Calu3 (cell line): ENCODE results near the gene SLCO2A1. TPM values are rescaled to one million over a fixed set of nuclear protein-coding genes. Genes with fewer than 3 reads are reported as not detected.

Experiments
- BruUV-seq: library from RNA; stranded (reverse); fragments of 400-500 nt; replicated peaks from 2 replicates; lab custom pipeline; 2021; lab: Mats Ljungman, UMichigan
- CTCF ChIA-PET: fragments of 300-600 bp; sonication (Branson Sonifier 250); formaldehyde crosslinking; loops from one replicate; lab custom pipeline; 2022; ENCODE audit warnings: antibody characterized with exemption; lab: Charles Lee
- DNase-seq: peaks from one replicate; pipeline ENCODE4 v3.0.0; 2022
- H3K27ac Mint-ChIP-seq: one replicate; pipeline ENCODE4 v1.8.0; 2022; ENCODE audit warnings: mixed read lengths; ENCODE audit not compliant: unreplicated experiment
- H3K27me3 Mint-ChIP-seq: one replicate; pipeline ENCODE4 v1.8.0; 2022; ENCODE audit warnings: mixed read lengths; ENCODE audit not compliant: unreplicated experiment
- H3K36me3 Mint-ChIP-seq: one replicate; pipeline ENCODE4 v1.8.0; 2022; ENCODE audit warnings: mild to moderate bottlenecking, moderate library complexity, mixed read lengths; ENCODE audit not compliant: insufficient read depth, unreplicated experiment
- H3K4me1 Mint-ChIP-seq: one replicate; pipeline ENCODE4 v1.8.0; 2022; ENCODE audit warnings: mild to moderate bottlenecking, low read depth, mixed read lengths; ENCODE audit not compliant: unreplicated experiment
- H3K4me3 Mint-ChIP-seq: one replicate; pipeline ENCODE4 v1.8.0; 2022; ENCODE audit warnings: mild to moderate bottlenecking, low read depth, moderate library complexity, mixed read lengths; ENCODE audit not compliant: unreplicated experiment
- H3K9me3 Mint-ChIP-seq: one replicate; pipeline ENCODE4 v1.8.0; 2022; ENCODE audit warnings: low read depth, mixed read lengths; ENCODE audit not compliant: unreplicated experiment
- intact Hi-C: fragments of 100-400 bp; cut with micrococcal nuclease; formaldehyde crosslinking; loops from one replicate; pipeline ENCODE4 v1.10.0; 2022; ENCODE audit not compliant: unreplicated experiment
- total RNA-seq: library from RNA; stranded (reverse); gene quantifications from 2 replicates; pipeline ENCODE4 v1.2.3, GENCODE V29; 2022
- TF ChIP-seq, protein P1 (sequence below): fragments of 200-600 bp; IDR thresholded peaks from one replicate; pipeline ENCODE4 v1.8.0; 2022; ENCODE audit warnings: antibody characterized with exemption; ENCODE audit not compliant: unreplicated experiment

The SLCO2A1 gene
- total RNA-seq, 1 experiment from 2014 or later: not detected

DNA sequence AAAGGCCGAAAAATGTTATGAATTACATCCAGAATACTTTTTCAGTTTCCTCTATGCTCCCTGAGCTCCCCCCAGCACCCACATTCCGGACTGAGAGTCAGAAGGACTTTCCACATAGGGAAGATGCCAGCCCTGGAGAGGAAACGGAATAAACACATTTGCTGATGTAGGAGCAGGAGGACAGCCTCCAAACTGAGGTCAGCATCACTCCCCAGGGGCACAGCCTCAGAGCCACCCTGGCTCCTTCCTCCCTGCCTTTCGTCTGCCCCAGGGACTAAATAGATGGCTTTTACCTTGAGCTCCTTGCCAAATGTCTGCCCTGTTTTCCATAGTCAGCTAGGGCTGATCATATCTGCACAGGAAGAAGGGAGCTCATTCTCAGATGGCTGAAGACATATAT, 22.6 kb upstream of the SLCO2A1 start:
- BruUV-seq: no TSS peak
- intact Hi-C loops: no loop called here
- H3K36me3 Mint-ChIP-seq: no peaks in the 10 kb centered on the region
- H3K27me3 Mint-ChIP-seq: peaks cover 54% of the 10 kb centered on the region
- H3K4me1 Mint-ChIP-seq: peaks cover 9% of the 10 kb centered on the region
- H3K4me3 Mint-ChIP-seq: no peak overlapping the region
- H3K9me3 Mint-ChIP-seq: no peaks in the 10 kb centered on the region
- no peak for DNase-seq
- CTCF ChIA-PET: interaction anchor here (0.7 to 0.8 kb wide), 2 partner anchors 11 to 14 kb away, joined by 3 to 5 read pairs; no protein-coding TSS in a partner anchor
- TF ChIP-seq, protein P1, sequence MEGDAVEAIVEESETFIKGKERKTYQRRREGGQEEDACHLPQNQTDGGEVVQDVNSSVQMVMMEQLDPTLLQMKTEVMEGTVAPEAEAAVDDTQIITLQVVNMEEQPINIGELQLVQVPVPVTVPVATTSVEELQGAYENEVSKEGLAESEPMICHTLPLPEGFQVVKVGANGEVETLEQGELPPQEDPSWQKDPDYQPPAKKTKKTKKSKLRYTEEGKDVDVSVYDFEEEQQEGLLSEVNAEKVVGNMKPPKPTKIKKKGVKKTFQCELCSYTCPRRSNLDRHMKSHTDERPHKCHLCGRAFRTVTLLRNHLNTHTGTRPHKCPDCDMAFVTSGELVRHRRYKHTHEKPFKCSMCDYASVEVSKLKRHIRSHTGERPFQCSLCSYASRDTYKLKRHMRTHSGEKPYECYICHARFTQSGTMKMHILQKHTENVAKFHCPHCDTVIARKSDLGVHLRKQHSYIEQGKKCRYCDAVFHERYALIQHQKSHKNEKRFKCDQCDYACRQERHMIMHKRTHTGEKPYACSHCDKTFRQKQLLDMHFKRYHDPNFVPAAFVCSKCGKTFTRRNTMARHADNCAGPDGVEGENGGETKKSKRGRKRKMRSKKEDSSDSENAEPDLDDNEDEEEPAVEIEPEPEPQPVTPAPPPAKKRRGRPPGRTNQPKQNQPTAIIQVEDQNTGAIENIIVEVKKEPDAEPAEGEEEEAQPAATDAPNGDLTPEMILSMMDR: no peak
- H3K27ac Mint-ChIP-seq: no peak overlapping the region

DNA sequence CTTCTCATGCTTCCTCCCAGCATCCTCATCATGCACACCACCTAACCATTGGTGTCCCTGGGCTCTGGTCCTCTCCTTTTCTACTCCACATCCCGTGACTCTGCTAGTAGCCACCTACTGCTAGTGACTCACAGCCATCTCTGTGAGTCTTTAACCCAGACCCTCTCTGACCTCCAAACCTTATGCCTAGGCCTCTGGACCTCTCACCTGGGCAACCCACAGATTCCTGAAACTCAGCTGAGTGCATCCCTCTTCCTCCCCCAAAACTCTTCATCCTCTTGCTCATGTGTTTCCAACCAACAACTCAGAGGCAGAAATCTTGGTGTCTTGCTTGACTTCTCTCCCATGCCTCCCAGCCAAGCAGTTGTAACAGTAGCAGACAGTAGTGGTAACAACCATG, 20.0 kb upstream of the SLCO2A1 start:
- intact Hi-C loops: no loop called here
- Mint-ChIP-seq H3K4me1 (no peaks in the 10 kb centered on the region), H3K9me3 (no peaks in the 10 kb centered on the region), H3K4me3 (no peak overlapping the region), H3K36me3 (no peaks in the 10 kb centered on the region), H3K27ac (no peak overlapping the region), H3K27me3 (peaks cover 40% of the 10 kb centered on the region)
- CTCF ChIA-PET: interaction anchor here (1.5 kb wide), 1 partner anchor 11 kb away, joined by 3 read pairs; no protein-coding TSS in a partner anchor
- TF ChIP-seq, protein P1: no peak
- no TSS peak for BruUV-seq
- DNase-seq: no peak

DNA sequence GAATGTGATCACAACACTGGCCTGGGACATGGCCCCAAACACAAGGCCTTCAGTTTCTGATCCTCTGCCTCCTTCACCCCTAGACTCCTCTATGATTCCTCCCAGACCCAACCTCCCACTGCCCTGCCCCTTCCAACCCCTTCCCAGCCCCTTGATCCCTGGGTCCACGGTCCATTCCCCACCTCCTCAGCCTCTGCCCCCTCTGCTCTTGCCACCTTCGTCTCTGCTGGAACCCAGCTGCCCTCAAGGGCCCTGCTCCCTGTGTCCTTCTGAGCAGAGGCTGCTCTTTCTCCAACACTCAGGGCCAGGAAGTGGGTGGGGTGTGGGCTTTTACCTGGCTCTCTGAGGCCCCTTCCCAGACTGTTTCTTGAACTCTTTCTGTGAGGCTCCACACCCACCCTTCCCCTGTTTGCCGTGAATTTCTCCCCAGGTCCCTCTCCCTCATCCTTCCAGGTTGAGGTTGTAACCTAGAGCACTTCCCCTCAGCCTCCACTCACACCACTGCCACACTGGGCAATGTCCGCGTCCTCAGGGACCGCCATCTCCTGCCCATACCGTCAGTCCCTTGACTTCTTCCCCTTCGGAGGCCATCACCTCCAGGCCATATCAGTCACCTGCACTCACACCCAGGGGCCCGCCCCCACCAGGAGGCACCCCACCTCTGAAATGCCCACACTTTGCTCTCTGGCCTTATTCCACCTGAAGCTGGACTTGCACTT, 18.7 kb upstream of the SLCO2A1 start:
- CTCF ChIA-PET: interaction anchor here (0.7 kb wide), 1 partner anchor 235 kb away, joined by 3 read pairs; no protein-coding TSS in a partner anchor
- no TSS peak for BruUV-seq
- no peak for DNase-seq
- Mint-ChIP-seq H3K27me3 (peaks cover 40% of the 10 kb centered on the region), H3K9me3 (no peaks in the 10 kb centered on the region), H3K36me3 (no peaks in the 10 kb centered on the region), H3K27ac (no peak overlapping the region), H3K4me3 (no peak overlapping the region), H3K4me1 (no peaks in the 10 kb centered on the region)
- TF ChIP-seq, protein P1: no peak
- intact Hi-C loops: no loop called here

DNA sequence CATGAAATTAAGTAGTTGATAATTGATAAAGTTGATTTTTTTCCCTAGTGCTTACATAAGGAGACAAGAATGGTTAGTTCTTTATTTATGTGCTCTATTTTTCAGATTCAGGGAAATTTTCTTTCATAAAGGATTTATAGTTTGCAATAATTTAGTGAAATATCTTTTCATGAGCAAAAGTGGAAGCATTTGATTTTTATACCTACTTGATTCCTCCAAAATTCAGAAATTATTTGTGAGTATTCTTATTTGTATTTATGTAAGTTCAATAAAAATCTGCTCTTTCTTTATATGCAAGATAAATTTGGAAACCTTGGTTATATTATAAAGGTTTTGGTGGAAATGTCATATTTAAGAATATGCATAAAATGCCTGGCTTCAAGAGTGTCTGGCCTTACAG, 14.7 kb upstream of the SLCO2A1 start:
- Mint-ChIP-seq H3K9me3 (peaks cover 2% of the 10 kb centered on the region), H3K4me3 (no peak overlapping the region), H3K27ac (no peak overlapping the region), H3K4me1 (no peaks in the 10 kb centered on the region), H3K27me3 (peaks cover 14% of the 10 kb centered on the region), H3K36me3 (no peaks in the 10 kb centered on the region)
- intact Hi-C loops: no loop called here
- no peak for DNase-seq
- BruUV-seq: no TSS peak
- TF ChIP-seq, protein P1: no peak
- CTCF ChIA-PET: no interaction called here
